Central memory CD8-positive, alpha-beta T cell (primary cell): ENCODE measurements around the gene LRRFIP1.
"Not testable (repeated sequence)": the region's sequence is repeated elsewhere in the genome, so short reads cannot be mapped to it uniquely, and the experiment has no call there.

Experiments used
- ATAC-seq: fragments of 150-1000 bp; cut with Tn5 transposase; replicated peaks from 2 replicates; pipeline ENCODE4 v1.10.0; 2022; ENCODE audit warnings: mild to moderate bottlenecking, moderate FRiP score, moderate number of reproducible peaks; ENCODE audit not compliant: poor library complexity, severe bottlenecking; ENCODE audit errors: extremely low read depth
- DNase-seq, 2 donors: peaks; one replicate each; pipeline ENCODE4 v3.0.0; 2021; ENCODE audit warnings: low spot score in 2 of 2
- H3K27ac Mint-ChIP-seq: one replicate; pipeline ENCODE4 v1.8.0; 2022; ENCODE audit warnings: low read depth, mild to moderate bottlenecking, moderate library complexity, mixed read lengths
- H3K27me3 Mint-ChIP-seq: one replicate; pipeline ENCODE4 v1.8.0; 2022; ENCODE audit warnings: mixed read lengths
- H3K36me3 Mint-ChIP-seq: one replicate; pipeline ENCODE4 v1.8.0; 2022; ENCODE audit warnings: mild to moderate bottlenecking, moderate library complexity, mixed read lengths; ENCODE audit not compliant: insufficient read depth
- H3K4me1 Mint-ChIP-seq: one replicate; pipeline ENCODE4 v1.8.0; 2022; ENCODE audit warnings: mixed read lengths
- H3K4me3 Mint-ChIP-seq: one replicate; pipeline ENCODE4 v1.8.0; 2022; ENCODE audit warnings: mild to moderate bottlenecking, moderate library complexity, mixed read lengths
- H3K9me3 Mint-ChIP-seq: one replicate; pipeline ENCODE4 v1.8.0; 2022; ENCODE audit warnings: mixed read lengths

LRRFIP1 gene

GRCh38 chr2:237745250-237745613 is 117.8 kb downstream of the LRRFIP1 start:
- H3K9me3 Mint-ChIP-seq, result no peaks in the 10 kb centered on the region
- H3K27ac Mint-ChIP-seq, result peak overlapping the region; percentile 84
- no peaks in the 10 kb centered on the region for H3K27me3 Mint-ChIP-seq
- H3K4me3 Mint-ChIP-seq, result no peak overlapping the region
- H3K36me3 Mint-ChIP-seq, result peaks cover 25% of the 10 kb centered on the region
- H3K4me1 Mint-ChIP-seq, result peaks cover 46% of the 10 kb centered on the region
- no peak for DNase-seq
- ATAC-seq, result no peak

- Mint-ChIP-seq H3K4me1 (peaks cover 40% of the 10 kb centered on the region), H3K4me3 (no peak overlapping the region), H3K27ac (no peak overlapping the region), H3K27me3 (no peaks in the 10 kb centered on the region), H3K36me3 (peaks cover 30% of the 10 kb centered on the region), H3K9me3 (no peaks in the 10 kb centered on the region)
- no peak for DNase-seq
- no peak for ATAC-seq
Observed at GRCh38 chr2:237746302-237747080, 119.1 kb downstream of the LRRFIP1 start.

GRCh38 chr2:237747189-237747588 is 119.8 kb downstream of the LRRFIP1 start:
- Mint-ChIP-seq H3K27ac (no peak overlapping the region), H3K27me3 (no peaks in the 10 kb centered on the region), H3K4me3 (no peak overlapping the region), H3K9me3 (no peaks in the 10 kb centered on the region), H3K4me1 (peaks cover 40% of the 10 kb centered on the region), H3K36me3 (peaks cover 36% of the 10 kb centered on the region)
- no peak for ATAC-seq
- DNase-seq, result no peak

- Mint-ChIP-seq H3K9me3 (no peaks in the 10 kb centered on the region), H3K4me3 (no peak overlapping the region), H3K36me3 (peaks cover 51% of the 10 kb centered on the region), H3K4me1 (peaks cover 32% of the 10 kb centered on the region), H3K27me3 (no peaks in the 10 kb centered on the region), H3K27ac (peak overlapping the region; percentile 39)
- no peak for DNase-seq
- no peak for ATAC-seq
Observed at GRCh38 chr2:237749002-237749401, 121.6 kb downstream of the LRRFIP1 start.

GRCh38 chr2:237749961-237750360 is 122.6 kb downstream of the LRRFIP1 start:
- Mint-ChIP-seq H3K27ac (peak overlapping the region; percentile 39), H3K4me3 (no peak overlapping the region), H3K27me3 (no peaks in the 10 kb centered on the region), H3K9me3 (no peaks in the 10 kb centered on the region), H3K36me3 (peaks cover 60% of the 10 kb centered on the region), H3K4me1 (peaks cover 29% of the 10 kb centered on the region)
- no peak for ATAC-seq
- DNase-seq, result no peak

- not testable (repeated sequence) for ATAC-seq, H3K27me3 Mint-ChIP-seq, H3K4me3 Mint-ChIP-seq, DNase-seq, H3K9me3 Mint-ChIP-seq
- Mint-ChIP-seq H3K36me3 (peaks cover 62% of the 10 kb centered on the region), H3K4me1 (peaks cover 26% of the 10 kb centered on the region), H3K27ac (peak overlapping the region; percentile 39)
Observed at GRCh38 chr2:237750441-237750840, 123.1 kb downstream of the LRRFIP1 start.

GRCh38 chr2:237752761-237753165 is 125.4 kb downstream of the LRRFIP1 start:
- ATAC-seq, result peak; percentile 86
- H3K4me1 Mint-ChIP-seq, result peaks cover 29% of the 10 kb centered on the region
- H3K4me3 Mint-ChIP-seq, result no peak overlapping the region
- H3K27ac Mint-ChIP-seq, result no peak overlapping the region
- H3K36me3 Mint-ChIP-seq, result peaks cover 76% of the 10 kb centered on the region
- no peaks in the 10 kb centered on the region for H3K27me3 Mint-ChIP-seq
- DNase-seq, result peak in 1 of 2 donors; percentile 19
- H3K9me3 Mint-ChIP-seq, result no peaks in the 10 kb centered on the region

- H3K9me3 Mint-ChIP-seq, result no peaks in the 10 kb centered on the region
- H3K4me3 Mint-ChIP-seq, result no peak overlapping the region
- H3K27ac Mint-ChIP-seq, result peak overlapping the region; percentile 29
- H3K4me1 Mint-ChIP-seq, result peaks cover 22% of the 10 kb centered on the region
- no peaks in the 10 kb centered on the region for H3K27me3 Mint-ChIP-seq
- ATAC-seq (no peak), DNase-seq (no peak)
- H3K36me3 Mint-ChIP-seq, result peaks cover 71% of the 10 kb centered on the region
Observed at GRCh38 chr2:237754182-237754581, 126.8 kb downstream of the LRRFIP1 start.

GRCh38 chr2:237754626-237755248 is 127.3 kb downstream of the LRRFIP1 start:
- DNase-seq (no peak), ATAC-seq (no peak)
- no peak overlapping the region for H3K4me3 Mint-ChIP-seq
- no peaks in the 10 kb centered on the region for H3K27me3 Mint-ChIP-seq
- peaks cover 73% of the 10 kb centered on the region for H3K36me3 Mint-ChIP-seq
- H3K4me1 Mint-ChIP-seq, result peaks cover 22% of the 10 kb centered on the region
- no peaks in the 10 kb centered on the region for H3K9me3 Mint-ChIP-seq
- H3K27ac Mint-ChIP-seq, result peak overlapping the region; percentile 29

GRCh38 chr2:237757616-237758015 is 130.2 kb downstream of the LRRFIP1 start:
- no peaks in the 10 kb centered on the region for H3K9me3 Mint-ChIP-seq
- ATAC-seq, result no peak
- H3K4me3 Mint-ChIP-seq, result no peak overlapping the region
- H3K36me3 Mint-ChIP-seq, result peaks cover 74% of the 10 kb centered on the region
- peaks cover 14% of the 10 kb centered on the region for H3K4me1 Mint-ChIP-seq
- no peak for DNase-seq
- H3K27me3 Mint-ChIP-seq, result no peaks in the 10 kb centered on the region
- no peak overlapping the region for H3K27ac Mint-ChIP-seq

GRCh38 chr2:237758185-237758584 is 130.8 kb downstream of the LRRFIP1 start:
- no peaks in the 10 kb centered on the region for H3K27me3 Mint-ChIP-seq
- ATAC-seq (no peak), DNase-seq (no peak)
- H3K4me3 Mint-ChIP-seq, result no peak overlapping the region
- no peaks in the 10 kb centered on the region for H3K9me3 Mint-ChIP-seq
- peaks cover 8% of the 10 kb centered on the region for H3K4me1 Mint-ChIP-seq
- no peak overlapping the region for H3K27ac Mint-ChIP-seq
- peaks cover 73% of the 10 kb centered on the region for H3K36me3 Mint-ChIP-seq

- H3K4me1 Mint-ChIP-seq, result peaks cover 12% of the 10 kb centered on the region
- H3K36me3 Mint-ChIP-seq, result peaks cover 72% of the 10 kb centered on the region
- ATAC-seq (no peak), DNase-seq (no peak)
- no peak overlapping the region for H3K4me3 Mint-ChIP-seq
- no peak overlapping the region for H3K27ac Mint-ChIP-seq
- no peaks in the 10 kb centered on the region for H3K9me3 Mint-ChIP-seq
- no peaks in the 10 kb centered on the region for H3K27me3 Mint-ChIP-seq
Observed at GRCh38 chr2:237759176-237759575, 131.8 kb downstream of the LRRFIP1 start.
